Measurements from ENCODE around the gene PLXNA4. TPM values are rescaled to one million over a fixed set of nuclear protein-coding genes. Genes with fewer than 3 reads are reported as not detected.

Gene PLXNA4
- total RNA-seq, 2 donors from 2014 or later, result 0.41 to 2.8 TPM

GRCh38 chr7:132498319-132498718, 78.0 kb downstream of the PLXNA4 start:
- WGBS, result 61% methylated on average over 4 of the region's 4 CpGs
- TF ChIP-seq POLR2A (IDR thresholded peaks at IDR 0.05), result no peak
- no peak for TF ChIP-seq CTCF (IDR thresholded peaks at IDR 0.05)
- no peak for TF ChIP-seq POLR2AphosphoS5 (IDR thresholded peaks at IDR 0.05)
- no peaks in the 10 kb centered on the region for H3K9me3 ChIP-seq
- intact Hi-C loops (cut with DNase I), result no loop called here
- H3K4me1 ChIP-seq (replicated peaks), result no peaks in the 10 kb centered on the region
- H3K36me3 ChIP-seq, result no peaks in the 10 kb centered on the region
- no peak overlapping the region for H3K4me3 ChIP-seq
- H3K27ac ChIP-seq, result no peak overlapping the region
- no peaks in the 10 kb centered on the region for H3K27me3 ChIP-seq (replicated peaks; ENCODE audit: insufficient read depth)
- no peak for DNase-seq (ENCODE audit: low spot score)

DNA sequence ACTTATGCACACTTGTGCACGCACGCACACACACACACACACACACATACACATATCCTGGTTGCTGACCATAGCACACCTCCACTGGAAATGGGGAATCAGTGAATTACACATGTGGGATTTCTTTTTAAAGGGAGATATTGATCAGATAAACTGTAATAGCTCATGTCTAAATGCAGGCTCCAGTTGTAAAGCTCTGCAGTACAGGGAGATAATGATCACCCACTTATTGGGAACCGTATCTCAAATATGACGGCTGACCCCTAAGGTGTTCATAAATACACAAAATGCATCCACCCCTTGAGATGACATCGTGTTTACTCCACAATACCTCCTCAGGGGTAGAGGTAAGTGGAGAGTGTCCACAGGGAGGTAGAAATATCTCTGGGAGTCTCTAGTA, 79.2 kb downstream of the PLXNA4 start:
- TF ChIP-seq CTCF (IDR thresholded peaks at IDR 0.05) (no peak), POLR2A (IDR thresholded peaks at IDR 0.05) (no peak), POLR2AphosphoS5 (IDR thresholded peaks at IDR 0.05) (no peak)
- Histone ChIP-seq H3K4me1 (replicated peaks) (no peaks in the 10 kb centered on the region), H3K36me3 (no peaks in the 10 kb centered on the region), H3K4me3 (no peak overlapping the region), H3K9me3 (no peaks in the 10 kb centered on the region), H3K27me3 (replicated peaks; ENCODE audit: insufficient read depth) (no peaks in the 10 kb centered on the region), H3K27ac (no peak overlapping the region)
- DNase-seq (ENCODE audit: low spot score), result no peak
- intact Hi-C loops (cut with DNase I), result no loop called here
- WGBS, result 58% methylated on average over 5 of the region's 5 CpGs

DNA sequence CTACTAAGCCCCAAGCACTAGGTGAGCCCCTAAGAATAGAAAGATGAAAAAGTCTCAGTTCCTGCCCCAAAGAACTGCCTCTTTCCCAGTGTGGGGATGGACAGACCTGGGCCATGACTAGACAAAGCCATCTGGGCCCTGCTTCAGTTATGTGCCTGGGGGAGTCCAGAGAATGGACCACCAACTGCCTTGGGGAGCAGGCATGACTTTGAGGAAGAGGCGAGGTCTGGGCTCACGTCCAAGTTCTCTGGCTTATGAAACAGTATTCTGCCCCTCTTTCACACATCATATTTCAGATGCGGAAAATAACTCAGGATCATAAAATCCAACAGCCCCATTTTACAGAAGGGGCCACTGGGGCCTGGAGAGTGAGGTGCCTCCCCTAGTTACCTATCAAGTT, 80.3 kb downstream of the PLXNA4 start:
- no peaks in the 10 kb centered on the region for H3K36me3 ChIP-seq
- no peak overlapping the region for H3K27ac ChIP-seq
- no peak for DNase-seq (ENCODE audit: low spot score)
- H3K27me3 ChIP-seq (replicated peaks; ENCODE audit: insufficient read depth), result no peaks in the 10 kb centered on the region
- no peaks in the 10 kb centered on the region for H3K9me3 ChIP-seq
- TF ChIP-seq CTCF (IDR thresholded peaks at IDR 0.05), result no peak
- no peak for TF ChIP-seq POLR2A (IDR thresholded peaks at IDR 0.05)
- no peak for TF ChIP-seq POLR2AphosphoS5 (IDR thresholded peaks at IDR 0.05)
- 61% methylated on average over 3 of the region's 3 CpGs for WGBS
- H3K4me1 ChIP-seq (replicated peaks), result no peaks in the 10 kb centered on the region
- H3K4me3 ChIP-seq, result no peak overlapping the region
- intact Hi-C loops (cut with DNase I), result no loop called here

GRCh38 chr7:132494474-132494873, 81.8 kb downstream of the PLXNA4 start:
- Histone ChIP-seq H3K4me3 (no peak overlapping the region), H3K27ac (no peak overlapping the region), H3K36me3 (no peaks in the 10 kb centered on the region), H3K9me3 (no peaks in the 10 kb centered on the region), H3K27me3 (replicated peaks; ENCODE audit: insufficient read depth) (no peaks in the 10 kb centered on the region), H3K4me1 (replicated peaks) (no peaks in the 10 kb centered on the region)
- 85% methylated on average over 12 of the region's 12 CpGs for WGBS
- no peak for TF ChIP-seq POLR2A (IDR thresholded peaks at IDR 0.05)
- no peak for TF ChIP-seq POLR2AphosphoS5 (IDR thresholded peaks at IDR 0.05)
- no peak for TF ChIP-seq CTCF (IDR thresholded peaks at IDR 0.05)
- intact Hi-C loops (cut with DNase I), result no loop called here
- DNase-seq (ENCODE audit: low spot score), result no peak

DNA sequence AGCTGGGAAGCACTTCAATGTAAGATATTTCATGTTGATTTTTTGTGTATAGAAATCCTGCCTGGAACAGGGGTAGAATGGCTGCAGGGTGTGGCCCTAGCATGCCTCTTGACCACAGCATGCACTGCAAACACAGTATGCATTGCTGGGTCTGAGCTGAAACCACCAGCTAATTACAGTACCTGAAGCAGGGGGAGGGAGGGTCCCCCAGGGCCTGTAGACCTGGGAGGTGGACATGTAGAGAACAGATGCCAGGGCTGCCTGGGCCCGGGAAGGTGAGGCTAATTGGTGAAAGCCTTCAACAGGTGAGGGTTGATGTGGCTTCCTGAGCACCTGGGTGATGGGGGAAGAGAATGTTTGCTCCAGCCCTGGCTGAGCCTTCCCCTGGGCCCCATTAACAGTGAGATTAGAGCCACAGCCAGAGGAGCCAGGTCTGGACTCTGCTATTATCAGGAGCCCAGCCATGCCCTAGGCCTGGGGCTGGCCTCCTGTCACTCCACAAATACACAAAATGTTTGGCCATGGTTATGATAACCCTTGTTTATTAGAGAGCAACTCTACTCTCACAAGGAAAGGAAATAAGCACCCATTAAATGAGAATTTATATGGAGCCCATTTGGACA, 83.3 kb downstream of the PLXNA4 start:
- Histone ChIP-seq H3K27ac (no peak overlapping the region), H3K27me3 (replicated peaks; ENCODE audit: insufficient read depth) (no peaks in the 10 kb centered on the region), H3K9me3 (no peaks in the 10 kb centered on the region), H3K36me3 (no peaks in the 10 kb centered on the region), H3K4me3 (no peak overlapping the region), H3K4me1 (replicated peaks) (no peaks in the 10 kb centered on the region)
- TF ChIP-seq CTCF (IDR thresholded peaks at IDR 0.05) (no peak), POLR2A (IDR thresholded peaks at IDR 0.05) (no peak), POLR2AphosphoS5 (IDR thresholded peaks at IDR 0.05) (no peak)
- 92% methylated on average over 1 of the region's 1 CpG for WGBS
- intact Hi-C loops (cut with DNase I), result no loop called here
- DNase-seq (ENCODE audit: low spot score), result no peak

Data from prostate gland (tissue), 2 donors.